Stimulated activated CD8-positive, alpha-beta memory T cell treated with anti-CD3 and anti-CD28 coated beads, Interleukin-4, amount 100 ng/mL, for 1 hour (primary cell): Measurements from ENCODE around the gene BLVRA.

ENCODE experiments used
- DNase-seq, 2 donors: peaks; one replicate each; pipeline ENCODE4 v3.0.0-alpha.2; 2020; ENCODE audit warnings: low read depth in 2 of 2, low spot score in 1 of 2

BLVRA gene

DNA sequence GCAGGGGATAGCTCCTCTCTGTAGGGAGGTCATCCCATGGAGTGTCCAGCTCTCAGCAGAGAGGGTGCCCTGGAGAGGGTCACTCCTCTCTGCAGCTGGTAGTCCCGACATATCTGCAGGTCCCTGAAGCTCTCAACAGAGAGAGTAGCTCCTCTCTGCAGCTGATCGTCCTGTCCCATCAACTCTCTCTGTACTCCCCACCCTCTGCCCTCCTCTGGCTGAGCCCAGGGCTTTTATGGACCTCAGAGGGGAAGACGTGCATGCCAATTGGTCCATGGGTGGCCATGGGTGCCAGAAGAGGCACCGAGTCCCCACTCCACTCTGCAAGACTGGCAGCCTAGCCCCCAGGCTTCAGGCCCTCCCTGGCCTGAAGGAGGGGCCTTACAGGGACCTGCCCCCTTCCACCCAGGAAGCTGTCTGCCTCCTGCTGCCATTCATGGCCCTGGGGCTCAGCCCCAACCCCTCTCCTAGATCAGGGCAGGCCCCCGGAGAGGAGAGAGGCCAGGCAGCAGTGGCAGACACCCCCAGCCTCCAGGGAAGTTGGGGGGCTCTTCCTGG is 9.0 kb upstream of the BLVRA start:
- no peak for DNase-seq

DNA sequence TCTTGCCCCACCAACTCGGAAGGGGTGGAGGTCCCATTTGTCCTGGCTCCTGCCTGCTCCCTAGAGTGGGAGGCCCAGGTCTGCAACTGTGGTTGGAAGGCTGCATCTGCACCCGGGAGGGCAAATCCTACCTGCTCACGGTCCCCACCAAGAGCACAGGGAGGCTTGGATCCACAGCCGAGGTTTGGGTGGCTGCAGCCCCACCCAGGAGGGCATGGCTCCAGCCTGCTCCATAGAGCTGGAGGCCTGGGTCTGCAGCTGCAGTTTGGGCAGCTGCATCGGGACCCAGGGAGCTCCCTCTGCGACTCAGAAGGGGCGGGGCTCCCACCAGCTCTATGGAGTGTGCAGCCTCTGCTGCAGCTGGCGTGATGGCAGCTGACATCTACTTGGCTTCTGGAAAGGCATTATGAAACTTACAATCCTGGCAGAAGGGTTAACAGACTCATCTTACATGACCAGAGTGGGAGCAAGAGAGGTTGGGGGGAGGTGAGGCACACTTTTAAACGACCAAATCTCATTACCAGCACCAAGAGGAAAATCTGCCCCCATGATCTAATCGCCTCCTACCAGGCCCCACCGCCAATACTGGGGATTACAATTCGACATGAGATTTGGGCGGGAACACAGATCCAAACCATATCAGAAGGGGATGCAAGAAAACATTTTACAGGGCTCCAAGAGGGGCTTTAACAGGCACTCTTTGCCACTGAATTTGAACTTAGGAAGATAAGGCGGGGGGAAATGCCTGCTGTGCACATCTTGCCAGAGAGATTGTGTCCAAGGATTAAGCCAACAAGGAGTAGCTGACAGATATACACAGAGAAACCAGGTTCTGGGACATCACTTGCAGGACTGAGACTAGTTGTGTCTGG is 8.2 kb upstream of the BLVRA start:
- DNase-seq: no peak

DNA sequence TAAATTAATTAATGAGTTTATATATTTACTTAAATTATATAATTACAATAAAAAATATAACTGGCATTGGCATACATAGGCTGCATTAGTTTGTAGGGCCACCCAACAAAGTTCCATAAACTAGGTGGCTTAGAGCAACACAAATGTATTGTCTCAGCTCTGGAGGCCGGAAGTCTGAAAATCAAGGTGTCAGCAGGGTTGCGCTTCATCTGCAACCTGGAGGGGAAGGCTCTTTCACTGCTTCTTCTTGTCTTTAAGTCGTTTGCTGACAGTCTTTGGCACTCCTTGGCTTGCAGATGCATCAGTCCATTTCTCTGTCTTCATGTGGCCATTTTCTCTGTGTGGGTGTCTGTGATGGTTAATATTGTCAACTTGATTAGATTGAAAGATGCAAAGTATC is 6.1 kb upstream of the BLVRA start:
- DNase-seq: no peak

DNA sequence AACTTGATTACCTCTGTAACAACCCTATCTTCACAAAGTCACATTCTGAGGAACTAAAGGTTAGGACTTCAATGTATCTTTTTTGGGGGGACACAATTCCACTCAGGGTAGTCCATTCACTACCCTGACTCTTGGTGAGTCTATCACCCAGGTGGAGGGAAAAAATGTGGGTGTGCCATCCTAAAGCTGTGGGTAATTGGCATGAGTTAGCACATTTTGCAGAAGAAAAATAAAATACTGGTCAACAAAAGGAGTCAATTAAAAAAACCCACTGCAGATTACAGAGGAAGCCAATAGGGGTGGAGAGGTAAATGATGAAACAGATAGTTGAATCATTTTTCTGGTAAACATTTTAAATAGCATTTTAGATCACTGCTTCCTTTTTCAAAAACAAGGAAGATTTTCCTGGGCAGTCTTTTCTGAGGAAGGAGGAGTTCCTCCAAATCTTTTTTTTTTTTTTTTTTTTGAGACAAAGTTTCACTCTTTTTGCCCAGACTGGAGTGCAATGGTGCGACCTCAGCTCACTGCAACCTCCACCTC is 5.1 kb upstream of the BLVRA start:
- no peak for DNase-seq

DNA sequence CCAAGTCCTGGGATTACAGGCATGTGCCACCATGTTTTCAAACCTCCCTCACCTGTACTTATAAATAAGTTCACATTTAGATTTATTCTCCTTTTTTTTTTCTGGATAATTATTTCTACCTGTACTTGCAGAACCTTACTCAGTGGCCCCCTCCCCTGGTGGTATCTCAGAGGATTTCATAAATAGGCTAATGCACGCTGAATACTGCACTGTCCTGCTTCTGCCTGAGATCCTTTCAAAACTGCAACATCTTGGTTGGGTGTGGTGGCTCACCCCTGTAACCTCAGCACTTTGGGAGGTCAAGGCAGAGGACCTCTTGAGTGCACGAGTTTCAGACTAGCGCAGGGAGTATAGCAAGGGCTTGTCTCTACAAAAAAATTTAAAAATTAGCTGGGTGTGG is 4.6 kb upstream of the BLVRA start:
- DNase-seq: no peak

DNA sequence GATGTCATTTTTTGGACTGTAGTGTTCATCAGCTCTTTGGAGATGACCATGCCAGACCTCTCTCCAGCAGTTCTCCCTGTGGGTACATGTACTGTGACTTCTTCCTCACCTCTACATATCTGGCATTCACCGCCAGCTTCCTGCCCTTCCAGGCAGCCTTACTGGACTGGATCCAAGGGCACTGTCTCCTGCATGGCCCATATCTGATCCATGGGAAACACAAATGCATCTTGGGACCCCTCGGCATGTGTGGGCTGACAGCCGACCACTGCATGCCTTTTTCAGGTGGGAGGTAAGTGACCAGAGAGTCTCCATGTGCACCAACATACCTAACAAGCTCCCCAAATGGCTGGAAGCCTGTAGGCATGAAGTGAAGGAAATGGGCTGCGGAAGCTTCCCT is 3.9 kb upstream of the BLVRA start:
- no peak for DNase-seq

DNA sequence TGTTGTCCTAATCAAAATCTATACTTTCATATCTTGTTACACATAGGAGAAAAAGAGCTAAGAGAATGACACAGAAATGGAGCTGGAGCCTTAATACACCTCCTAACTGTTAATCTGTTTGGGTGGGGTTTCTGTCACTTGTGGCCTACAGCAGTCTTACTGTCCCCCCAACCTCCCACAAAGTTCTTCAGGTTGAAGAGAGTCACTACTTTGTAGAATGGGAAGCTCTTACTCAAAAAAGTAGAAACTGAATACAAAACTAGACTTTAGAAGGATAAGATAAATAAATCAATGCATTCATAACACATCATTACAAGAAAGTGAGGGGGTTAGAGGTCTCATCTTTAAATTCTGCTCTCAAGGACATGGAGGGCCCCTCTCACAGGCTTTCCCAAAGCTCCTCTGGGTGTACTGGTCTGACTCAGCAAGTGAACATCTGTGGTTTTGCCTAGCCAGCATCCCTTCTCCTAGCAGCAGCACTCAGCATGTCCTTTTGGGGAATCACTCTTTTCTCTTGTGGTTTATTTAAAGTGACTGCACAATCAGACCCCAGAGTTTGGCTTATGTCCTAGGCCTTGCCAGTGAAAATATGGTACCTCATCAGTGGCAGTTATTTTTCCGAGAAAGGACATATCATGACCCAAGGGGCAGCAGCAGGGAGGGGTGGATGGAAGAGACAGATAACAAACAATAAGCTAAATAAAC is 2.0 kb upstream of the BLVRA start:
- DNase-seq: no peak

DNA sequence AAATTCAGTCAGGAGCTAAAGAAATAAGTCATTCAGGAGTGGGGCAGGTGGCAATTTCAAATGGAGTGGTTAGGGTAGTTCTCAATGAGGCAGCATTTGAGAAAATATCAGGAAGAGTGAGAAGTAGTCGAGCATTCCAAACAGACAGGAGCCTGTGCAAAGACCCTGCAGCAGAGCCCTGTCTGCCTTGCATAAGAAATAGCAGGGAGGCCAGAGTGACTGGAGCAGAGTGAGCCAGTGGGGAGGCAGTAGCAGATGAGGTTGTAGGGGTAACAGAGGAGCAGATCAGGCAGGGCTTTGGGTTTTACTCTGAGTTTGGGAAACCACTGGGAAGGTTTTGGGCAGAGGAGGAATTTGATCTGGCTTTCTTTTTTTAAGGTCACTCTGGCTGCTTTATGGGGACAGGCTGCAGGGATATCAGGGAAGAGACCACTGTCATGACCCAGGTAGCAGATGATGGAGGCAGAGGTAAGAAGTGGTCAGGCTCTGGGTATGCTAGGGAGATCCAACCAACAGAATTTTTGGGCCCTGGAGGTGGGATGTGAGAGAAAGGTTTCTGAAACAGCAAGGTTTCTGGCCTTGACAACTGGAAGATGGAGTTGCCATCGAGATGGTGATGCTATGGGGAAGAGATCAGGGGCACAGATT is 1.3 kb upstream of the BLVRA start:
- DNase-seq: no peak

DNA sequence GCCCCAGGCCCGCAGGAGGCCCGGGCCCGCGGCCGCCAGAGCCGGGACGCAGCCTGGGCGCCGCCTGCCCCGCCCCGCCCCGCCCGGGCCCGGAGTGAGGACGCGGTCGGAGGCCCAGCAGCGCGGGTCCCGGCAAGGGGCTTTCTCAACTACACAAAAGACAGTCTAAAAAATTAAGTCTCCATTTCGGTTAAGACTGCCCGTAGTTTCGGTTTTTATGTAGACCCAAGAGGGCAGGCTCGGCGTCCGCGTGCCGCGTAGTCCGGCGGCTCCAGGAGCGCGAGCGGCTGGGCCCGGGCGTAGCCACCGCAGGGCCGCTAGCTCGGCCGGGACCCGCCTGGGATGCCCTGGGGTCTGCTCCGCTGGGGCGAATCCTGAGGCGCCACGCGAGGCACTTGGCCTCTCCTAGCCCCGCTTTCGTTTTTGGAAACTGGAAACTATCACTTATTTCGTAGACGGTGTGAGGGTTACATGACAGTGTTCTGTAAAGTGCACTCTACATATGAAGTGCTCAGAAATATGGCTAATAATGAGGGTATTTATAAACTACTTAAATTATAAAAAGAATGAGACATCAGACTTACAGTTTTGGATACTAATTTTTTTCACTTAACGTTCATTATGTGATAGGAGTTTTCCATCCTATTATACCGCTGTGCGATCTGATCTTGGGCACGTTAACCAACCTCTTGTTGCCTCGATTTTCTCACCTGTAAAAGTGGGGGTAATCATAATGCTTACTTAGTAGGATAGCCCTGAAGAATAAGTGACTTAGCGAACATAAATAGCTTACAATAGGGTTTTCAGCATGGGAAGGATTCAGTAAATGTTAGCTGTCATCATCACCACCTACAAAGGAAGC is 573 bp downstream of the BLVRA start:
- peak in 1 of 2 donors; percentile 8 for DNase-seq

DNA sequence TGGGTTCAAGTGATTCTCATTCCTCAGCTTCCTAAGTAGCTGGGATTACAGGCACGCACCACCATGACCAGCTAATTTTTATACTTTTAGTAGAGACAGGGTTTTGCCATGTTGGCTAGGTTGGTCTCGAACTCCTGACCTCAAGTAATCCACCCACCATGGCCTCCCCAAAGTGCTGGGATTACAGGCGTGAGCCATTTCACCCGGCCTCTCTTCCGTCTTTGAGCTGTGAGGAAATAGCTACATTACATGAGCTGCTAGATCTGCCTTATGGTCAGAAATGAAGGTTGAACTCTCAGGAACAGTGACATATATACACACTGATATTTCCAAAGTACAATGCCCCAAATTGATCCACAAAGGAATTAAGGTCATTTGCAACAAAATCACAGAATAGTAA is 2.4 kb downstream of the BLVRA start:
- DNase-seq: no peak

DNA sequence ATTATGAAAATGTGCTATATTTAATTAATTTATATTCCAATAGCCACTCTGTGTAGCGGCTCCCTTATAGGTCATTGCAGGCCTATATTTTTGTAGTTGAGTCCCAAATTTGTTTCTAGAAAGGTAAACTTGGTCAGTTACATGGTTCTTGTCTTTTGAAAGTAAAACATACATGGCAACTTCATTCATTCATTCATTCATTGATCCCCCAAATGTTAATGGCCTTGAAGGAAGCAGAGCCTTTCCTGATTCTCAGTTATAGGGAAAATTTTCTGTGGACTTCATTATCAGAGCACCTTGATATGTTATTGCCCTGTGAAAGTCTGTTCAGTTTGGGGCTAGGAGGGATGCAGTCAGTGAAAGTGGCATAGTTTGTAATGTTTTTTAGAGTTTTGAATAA is 2.9 kb downstream of the BLVRA start:
- DNase-seq: no peak

DNA sequence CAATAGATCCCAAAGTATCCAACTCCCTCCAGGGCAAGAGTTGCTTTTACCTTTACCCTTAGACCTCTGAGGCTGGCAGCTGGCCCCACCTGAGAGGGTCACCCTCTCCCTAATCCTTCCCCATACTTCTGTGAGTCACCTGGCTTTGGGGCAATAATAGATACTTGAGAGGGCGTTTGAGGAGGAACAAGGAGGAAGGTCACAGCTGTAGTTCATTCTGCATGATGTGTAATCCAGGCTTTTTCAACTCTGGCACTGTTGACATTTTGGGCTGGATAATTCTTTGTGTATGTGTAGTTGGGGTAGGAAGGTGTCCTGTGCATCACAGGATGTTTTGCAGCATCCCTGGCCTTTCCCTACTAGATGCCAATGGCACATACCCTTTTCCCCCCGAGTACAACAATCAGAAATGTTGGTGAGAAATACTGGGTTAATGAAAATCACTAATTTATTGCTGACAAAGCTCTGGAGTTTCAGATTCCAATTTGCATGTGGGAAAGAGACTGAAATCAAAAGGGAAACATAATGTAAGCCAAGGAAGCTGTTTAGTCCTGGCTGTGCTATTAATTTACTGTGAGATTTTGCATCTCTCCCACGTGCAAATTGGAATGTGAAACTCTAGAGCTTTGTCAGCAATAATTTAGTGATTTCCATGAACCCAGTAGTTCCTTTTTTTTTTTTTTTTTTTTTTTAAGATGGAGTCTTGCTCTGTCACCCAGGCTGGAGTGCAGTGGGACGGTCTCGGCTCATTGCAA is 3.6 kb downstream of the BLVRA start:
- no peak for DNase-seq

DNA sequence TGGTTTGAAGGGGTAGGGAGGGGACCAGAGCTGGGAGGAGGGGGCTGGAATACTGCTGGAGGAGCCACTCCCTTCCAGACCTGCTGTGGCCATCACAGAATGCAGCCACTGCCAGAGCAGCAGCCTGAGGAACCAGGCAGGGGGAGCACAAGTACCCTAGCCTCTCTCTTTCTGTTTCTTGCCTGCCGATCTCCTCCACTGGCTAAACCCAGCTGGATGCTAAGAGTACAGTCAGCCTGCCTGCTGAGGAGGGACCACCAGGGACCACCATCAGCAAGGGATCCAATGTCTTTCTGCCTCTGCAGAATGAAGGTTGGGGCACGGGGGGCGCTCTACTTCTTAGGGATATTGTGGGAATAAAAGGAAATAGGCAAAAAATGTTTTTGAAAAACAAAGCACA is 4.7 kb downstream of the BLVRA start:
- DNase-seq: no peak

DNA sequence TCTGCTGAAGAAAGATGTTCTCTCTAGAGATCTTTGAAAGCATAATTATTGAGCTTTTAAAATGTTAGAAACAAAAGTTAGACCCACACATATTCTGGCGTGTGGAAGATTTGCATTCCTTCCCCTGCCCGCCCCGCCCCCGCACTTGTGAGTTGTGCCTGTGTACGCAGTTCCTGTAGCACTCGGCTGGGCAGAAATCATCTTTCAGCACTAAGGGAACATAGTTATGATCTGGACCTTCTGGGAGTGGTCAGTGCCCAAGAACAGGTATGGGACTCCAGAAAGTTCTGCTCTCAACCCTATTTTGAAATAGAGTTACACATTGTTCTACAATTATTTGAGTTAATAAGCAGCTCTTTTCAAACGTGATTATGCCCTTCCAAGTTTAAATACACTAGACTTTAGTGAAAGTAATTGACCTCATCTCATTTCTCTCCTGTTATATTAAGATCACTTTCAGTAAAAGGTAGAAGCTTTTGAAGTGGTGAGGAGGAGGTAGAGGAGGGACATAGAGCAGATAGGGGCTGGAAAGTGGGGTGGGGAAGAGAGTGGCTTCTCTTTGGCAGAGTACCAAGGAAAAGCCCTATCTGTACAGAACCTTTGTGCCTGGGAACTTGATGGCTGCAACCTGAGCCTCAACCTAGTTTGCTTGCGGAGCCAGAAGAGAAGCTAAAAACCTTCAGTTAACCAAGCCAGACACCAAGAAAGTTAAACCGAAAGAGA is 5.7 kb downstream of the BLVRA start:
- no peak for DNase-seq

DNA sequence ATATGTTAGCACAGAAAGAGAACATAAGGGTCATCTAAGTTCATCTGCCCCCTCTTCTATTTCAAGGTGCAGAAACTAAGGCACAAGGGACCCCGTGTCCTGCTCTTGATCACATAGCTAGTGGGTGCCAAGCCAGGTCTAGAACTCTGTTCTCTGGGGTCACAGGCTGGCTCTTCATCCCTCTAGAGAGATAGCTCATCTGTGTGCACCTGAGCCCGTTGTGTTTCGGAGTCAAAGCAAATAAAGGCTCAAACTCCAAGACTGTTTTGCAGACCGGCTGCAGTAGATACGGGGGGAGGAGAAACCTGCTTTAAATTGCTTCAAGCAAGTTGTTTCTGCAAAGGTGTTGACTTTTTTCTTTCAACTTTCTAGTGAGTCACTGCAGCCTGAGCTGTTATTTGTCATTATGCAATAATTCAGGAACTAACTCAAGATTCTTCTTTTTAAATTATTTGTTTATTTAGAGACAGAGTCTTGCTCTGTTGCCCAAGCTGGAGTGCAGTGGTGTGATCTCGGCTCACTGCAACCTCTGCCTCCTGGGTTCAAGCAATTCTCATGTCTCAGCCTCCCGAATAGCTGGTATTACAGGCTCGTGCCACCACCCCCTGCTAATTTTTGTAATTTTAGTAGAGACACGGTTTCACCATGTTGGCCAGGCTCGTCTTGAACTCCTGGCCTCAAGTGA is 6.5 kb downstream of the BLVRA start:
- no peak for DNase-seq

DNA sequence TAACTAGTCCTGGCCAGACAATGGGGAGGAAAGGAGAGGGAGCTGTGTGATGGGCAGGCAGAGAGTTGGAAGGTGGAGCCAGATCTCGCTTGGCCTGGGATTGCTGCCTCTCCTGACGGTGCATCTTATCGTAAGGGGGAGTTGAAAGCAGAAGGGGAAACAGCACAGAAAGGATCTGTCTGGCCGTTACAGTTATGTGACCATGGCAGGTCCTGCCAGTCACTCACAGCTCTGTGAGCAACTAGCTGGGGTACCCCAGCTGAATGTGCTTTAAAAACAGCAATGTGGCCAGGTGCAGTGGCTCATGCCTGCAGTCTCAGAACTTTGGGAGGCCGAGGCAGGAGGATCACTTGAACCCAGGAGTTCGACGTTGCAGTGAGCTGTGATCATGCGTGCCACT is 8.1 kb downstream of the BLVRA start:
- no peak for DNase-seq

DNA sequence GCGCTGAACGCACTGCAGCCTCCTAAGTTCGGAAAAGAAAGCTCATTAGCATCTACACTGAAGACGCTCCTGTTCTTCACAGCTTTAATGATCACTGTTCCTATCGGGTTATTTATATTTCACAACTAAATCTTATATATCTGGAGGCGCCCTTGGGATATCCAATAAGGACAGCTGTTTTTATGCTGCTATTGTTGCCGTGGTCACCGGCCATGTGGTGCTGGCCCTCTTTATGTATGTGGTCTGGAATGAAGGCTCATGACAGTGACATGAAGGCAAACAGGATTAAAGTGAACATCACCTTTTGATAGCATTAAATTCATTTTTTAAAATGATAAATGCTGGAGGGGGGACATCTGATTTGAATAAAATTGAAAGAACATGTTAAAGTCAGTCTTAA is 8.8 kb downstream of the BLVRA start:
- no peak for DNase-seq

DNA sequence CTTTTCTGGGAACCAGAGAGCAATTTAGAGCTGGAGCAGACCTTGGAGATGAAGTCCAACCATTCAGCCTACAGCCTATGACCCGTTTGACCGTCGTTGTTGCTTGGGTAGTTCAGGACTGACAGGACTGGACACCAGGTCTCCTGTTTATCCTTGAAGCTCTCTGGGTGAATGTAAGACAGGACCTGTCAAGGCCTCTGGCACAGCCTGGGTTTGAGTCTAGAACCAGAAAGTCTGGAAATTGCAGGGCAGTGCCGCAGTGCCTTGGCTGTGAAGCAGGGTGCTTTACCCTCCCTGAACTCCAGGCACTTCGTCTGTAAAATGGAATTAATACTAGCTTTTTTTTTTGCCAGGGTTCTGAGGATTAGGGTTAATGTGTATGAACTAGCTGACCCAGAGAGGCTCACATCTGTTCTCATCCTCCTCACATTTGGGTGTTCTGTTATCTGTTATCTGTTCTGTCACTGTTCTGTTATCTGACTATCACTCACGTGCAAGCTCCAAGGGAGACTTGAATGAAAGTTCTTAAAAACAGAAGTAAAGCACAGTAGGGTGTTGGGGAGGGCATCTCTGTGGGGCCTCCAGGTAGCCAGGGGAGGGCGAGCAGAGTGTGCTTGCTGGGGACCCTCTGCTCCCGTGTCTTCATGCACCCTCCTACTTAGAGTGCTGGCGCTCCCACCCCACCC is 9.9 kb downstream of the BLVRA start:
- no peak for DNase-seq
